GM13976 (cell line): Measurements from ENCODE around the gene MBP.

Experiments used
- DNase-seq: peaks from one replicate; pipeline ENCODE4 v3.0.0; 2012; ENCODE audit warnings: low spot score
- CTCF ChIP-seq: IDR thresholded peaks from 2 replicates; pipeline ENCODE4 v1.5.1; 2012; ENCODE audit warnings: borderline replicate concordance, mild to moderate bottlenecking; ENCODE audit not compliant: insufficient read depth; ENCODE audit errors: extremely low read depth, missing control alignments, control extremely low read depth
- in situ Hi-C: fragments of 300-500 bp; cut with MboI; formaldehyde crosslinking; loops from one replicate; pipeline ENCODE4 v1.12.0; 2022; ENCODE audit warnings: low sequenced_read_pairs, mixed read lengths, inconsistent platforms; ENCODE audit not compliant: unreplicated experiment

Gene MBP

GRCh38 chr18:77115192-77115953 lies 17.2 kb downstream of the MBP start:
- in situ Hi-C loops: loop anchor here (25.0 kb wide), 1 partner anchor 628 kb away; the partner anchor contains the start of gene ZNF516
- TF ChIP-seq CTCF: no peak
- DNase-seq: no peak

- DNase-seq: no peak
- in situ Hi-C loops: loop anchor here (25.0 kb wide), 1 partner anchor 627 kb away; the partner anchor contains the start of gene ZNF516
- no peak for TF ChIP-seq CTCF
Observed at GRCh38 chr18:77114415-77115191, 18.0 kb downstream of the MBP start.

- no peak for TF ChIP-seq CTCF
- in situ Hi-C loops: loop anchor here (25.0 kb wide), 1 partner anchor 627 kb away; the partner anchor contains the start of gene ZNF516
- no peak for DNase-seq
Observed at GRCh38 chr18:77114152-77114414, 18.5 kb downstream of the MBP start.

GRCh38 chr18:77113361-77114151 lies 19.0 kb downstream of the MBP start:
- in situ Hi-C loops: loop anchor here (25.0 kb wide), 1 partner anchor 626 kb away; the partner anchor contains the start of gene ZNF516
- DNase-seq: no peak
- TF ChIP-seq CTCF: no peak

- DNase-seq: no peak
Observed at GRCh38 chr18:77112747-77113092, 19.9 kb downstream of the MBP start.

More at GRCh38 chr18:77112747-77113092, 19.9 kb downstream of the MBP start:
- in situ Hi-C loops: loop anchor here (25.0 kb wide), 1 partner anchor 625 kb away; the partner anchor contains the start of gene ZNF516
- TF ChIP-seq CTCF: no peak
